Endothelial cell (in vitro differentiated cells): Measurements from ENCODE around the gene AGBL4. TPM values are rescaled to one million over a fixed set of nuclear protein-coding genes. Genes with fewer than 3 reads are reported as not detected.

Source experiments
- DNase-seq: peaks from one replicate; pipeline ENCODE4 v3.0.0; 2021; ENCODE audit warnings: low spot score
- H3K27ac Mint-ChIP-seq: one replicate; pipeline ENCODE4 v1.8.0; 2021; ENCODE audit warnings: mixed read lengths, inconsistent platforms; ENCODE audit not compliant: unreplicated experiment
- H3K27me3 Mint-ChIP-seq: one replicate; pipeline ENCODE4 v1.8.0; 2021; ENCODE audit warnings: mild to moderate bottlenecking, moderate library complexity, mixed read lengths, inconsistent platforms; ENCODE audit not compliant: unreplicated experiment
- H3K36me3 Mint-ChIP-seq: one replicate; pipeline ENCODE4 v1.8.0; 2021; ENCODE audit warnings: mild to moderate bottlenecking, low read depth, mixed read lengths, inconsistent platforms; ENCODE audit not compliant: unreplicated experiment
- H3K4me1 Mint-ChIP-seq: one replicate; pipeline ENCODE4 v1.8.0; 2021; ENCODE audit warnings: mild to moderate bottlenecking, mixed read lengths, inconsistent platforms; ENCODE audit not compliant: unreplicated experiment
- H3K4me3 Mint-ChIP-seq: one replicate; pipeline ENCODE4 v1.8.0; 2021; ENCODE audit warnings: mild to moderate bottlenecking, mixed read lengths, inconsistent platforms; ENCODE audit not compliant: unreplicated experiment
- H3K9me3 Mint-ChIP-seq: one replicate; pipeline ENCODE4 v1.8.0; 2021; ENCODE audit warnings: mixed read lengths, inconsistent platforms; ENCODE audit not compliant: unreplicated experiment
- CTCF ChIP-seq: fragments of 200-600 bp; sonication (generic); IDR thresholded peaks from one replicate; pipeline ENCODE4 v1.5.0; 2021; ENCODE audit warnings: antibody characterized with exemption; ENCODE audit not compliant: unreplicated experiment
- total RNA-seq: library from RNA; stranded (reverse); fragmentation: NEBNext Ultra II Directional; extraction: Animal tissue kit (Norgen Biotek cat#: 25700); gene quantifications from one replicate; pipeline ENCODE4 v1.2.1, GENCODE V29; 2021; ENCODE audit not compliant: unreplicated experiment

AGBL4 gene
- total RNA-seq, 1 donor from 2014 or later = 0.51 TPM

- no peak for DNase-seq
- H3K4me1 Mint-ChIP-seq = peaks cover 16% of the 10 kb centered on the region
- H3K27me3 Mint-ChIP-seq = peaks cover 2% of the 10 kb centered on the region
- no peak overlapping the region for H3K4me3 Mint-ChIP-seq
- no peak overlapping the region for H3K27ac Mint-ChIP-seq
- TF ChIP-seq CTCF = no peak
- no peaks in the 10 kb centered on the region for H3K9me3 Mint-ChIP-seq
- H3K36me3 Mint-ChIP-seq = no peaks in the 10 kb centered on the region
These were observed 1149.8 kb downstream of the AGBL4 start for GRCh38 chr1:48873944-48874343.

- TF ChIP-seq CTCF = peak; percentile 53
- H3K27ac Mint-ChIP-seq = no peak overlapping the region
- no peaks in the 10 kb centered on the region for H3K9me3 Mint-ChIP-seq
- DNase-seq = no peak
- peaks cover 16% of the 10 kb centered on the region for H3K4me1 Mint-ChIP-seq
- peaks cover 2% of the 10 kb centered on the region for H3K27me3 Mint-ChIP-seq
- no peaks in the 10 kb centered on the region for H3K36me3 Mint-ChIP-seq
- no peak overlapping the region for H3K4me3 Mint-ChIP-seq
These were observed 1153.2 kb downstream of the AGBL4 start for GRCh38 chr1:48870596-48870995.

- Mint-ChIP-seq H3K27ac (no peak overlapping the region), H3K9me3 (no peaks in the 10 kb centered on the region), H3K36me3 (no peaks in the 10 kb centered on the region), H3K4me3 (no peak overlapping the region), H3K27me3 (peaks cover 2% of the 10 kb centered on the region), H3K4me1 (peaks cover 11% of the 10 kb centered on the region)
- DNase-seq = no peak
- no peak for TF ChIP-seq CTCF
These were observed 1154.4 kb downstream of the AGBL4 start for GRCh38 chr1:48869116-48869893.

- no peaks in the 10 kb centered on the region for H3K4me1 Mint-ChIP-seq
- H3K27ac Mint-ChIP-seq = no peak overlapping the region
- H3K36me3 Mint-ChIP-seq = no peaks in the 10 kb centered on the region
- H3K4me3 Mint-ChIP-seq = no peak overlapping the region
- no peaks in the 10 kb centered on the region for H3K9me3 Mint-ChIP-seq
- no peaks in the 10 kb centered on the region for H3K27me3 Mint-ChIP-seq
- TF ChIP-seq CTCF = no peak
- DNase-seq = no peak
These were observed 1158.8 kb downstream of the AGBL4 start for GRCh38 chr1:48864913-48865312.

GRCh38 chr1:48859456-48859855, 1164.3 kb downstream of the AGBL4 start:
- DNase-seq = no peak

More at GRCh38 chr1:48859456-48859855, 1164.3 kb downstream of the AGBL4 start:
- Mint-ChIP-seq H3K27me3 (no peaks in the 10 kb centered on the region), H3K9me3 (no peaks in the 10 kb centered on the region), H3K27ac (no peak overlapping the region), H3K4me3 (no peak overlapping the region), H3K36me3 (no peaks in the 10 kb centered on the region), H3K4me1 (no peaks in the 10 kb centered on the region)
- no peak for TF ChIP-seq CTCF
